NB4 (cell line): ENCODE results near the gene SLC38A10.

Source experiments
- CTCF ChIP-seq: IDR thresholded peaks from one replicate; pipeline ENCODE4 v1.5.1; 2012; ENCODE audit warnings: low read depth, low read length
- TF ChIP-seq, protein P1 (sequence below): IDR thresholded peaks from 2 replicates; pipeline ENCODE4 v1.6.1; 2011; ENCODE audit warnings: low read depth, low read length

DNA sequence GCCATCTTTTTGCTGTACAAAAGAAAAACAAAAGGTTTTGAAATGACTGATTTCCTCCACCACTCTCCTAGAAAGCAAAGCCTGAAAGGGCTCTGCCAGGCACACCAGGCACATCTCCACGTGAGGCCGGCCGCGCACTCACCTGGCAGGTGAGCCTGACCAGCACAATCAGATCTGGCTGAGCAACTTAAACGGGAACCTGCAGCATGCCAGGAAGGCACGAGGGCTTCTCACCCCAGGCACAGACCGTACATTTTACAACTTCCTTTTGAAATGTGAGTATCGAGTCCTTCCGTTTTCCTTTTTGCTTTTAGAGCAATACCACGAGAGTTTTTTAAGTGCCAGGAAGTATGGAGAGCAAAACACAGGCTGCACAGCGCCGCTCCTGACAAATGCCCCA lies 22.5 kb downstream of the SLC38A10 start:
- TF ChIP-seq, protein P1, sequence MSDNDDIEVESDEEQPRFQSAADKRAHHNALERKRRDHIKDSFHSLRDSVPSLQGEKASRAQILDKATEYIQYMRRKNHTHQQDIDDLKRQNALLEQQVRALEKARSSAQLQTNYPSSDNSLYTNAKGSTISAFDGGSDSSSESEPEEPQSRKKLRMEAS: peak; percentile 95
- no peak for TF ChIP-seq CTCF
